SK-N-SH (cell line): Measurements from ENCODE around the gene ABCC3.

Experiments
- CHD2 ChIP-seq: fragments of 150-350 bp; IDR thresholded peaks from 2 replicates; pipeline ENCODE4 v1.6.1; 2018; ENCODE audit warnings: low read length; ENCODE audit not compliant: partially characterized antibody
- CTCF ChIP-seq: fragments of 200-600 bp; sonication (generic); IDR thresholded peaks from 2 replicates; pipeline ENCODE4 v1.6.1; 2017; ENCODE audit warnings: antibody characterized with exemption, mild to moderate bottlenecking, moderate library complexity
- EP300 ChIP-seq, 2 experiments: IDR thresholded peaks; 2 replicates each; pipeline versions ENCODE4 v1.4.0 to v1.6.1; 2012; ENCODE audit warnings: borderline replicate concordance in 1 of 2, low read depth in 1 of 2, low read length in 1 of 2
- FOXJ3 ChIP-seq: sonication (generic); formaldehyde crosslinking; IDR thresholded peaks from 2 replicates; pipeline ENCODE4 v1.5.1; 2020; ENCODE audit warnings: mild to moderate bottlenecking, missing genetic modification reagents
- GABPA ChIP-seq: IDR thresholded peaks from 2 replicates; pipeline ENCODE4 v1.4.0; 2012; ENCODE audit warnings: low read depth, mild to moderate bottlenecking
- MXI1 ChIP-seq: IDR thresholded peaks from 2 replicates; pipeline ENCODE4 v1.6.1; 2012; ENCODE audit warnings: mild to moderate bottlenecking, low read depth, low read length, improper control_type of control experiment
- NRF1 ChIP-seq: IDR thresholded peaks from 2 replicates; pipeline ENCODE4 v1.6.1; 2012; ENCODE audit warnings: low read depth, mild to moderate bottlenecking, low read length
- POLR2AphosphoS5 ChIP-seq: IDR thresholded peaks from 2 replicates; pipeline ENCODE4 v1.6.1; 2012; ENCODE audit warnings: low read depth, low read length
- RAD21 ChIP-seq: IDR thresholded peaks from 2 replicates; pipeline ENCODE4 v1.6.1; 2012; ENCODE audit warnings: mild to moderate bottlenecking, low read length
- REST ChIP-seq: IDR thresholded peaks from 2 replicates; pipeline ENCODE4 v1.6.1; 2012; ENCODE audit warnings: mild to moderate bottlenecking, low read depth, low read length, moderate library complexity
- SMC3 ChIP-seq: IDR thresholded peaks from 2 replicates; pipeline ENCODE4 v1.6.1; 2012; ENCODE audit warnings: low read depth, low read length, improper control_type of control experiment
- TCF12 ChIP-seq: IDR thresholded peaks from 2 replicates; pipeline ENCODE4 v1.4.0; 2012
- TEAD4 ChIP-seq: IDR thresholded peaks from 2 replicates; pipeline ENCODE4 v1.4.0; 2012; ENCODE audit warnings: mild to moderate bottlenecking, borderline replicate concordance; ENCODE audit not compliant: insufficient read depth
- USF2 ChIP-seq: fragments of 150-350 bp; IDR thresholded peaks from 2 replicates; pipeline ENCODE4 v1.6.1; 2017; ENCODE audit warnings: antibody characterized with exemption, low read length, low read depth, borderline replicate concordance

GRCh38 chr17:50719924-50720794, 85.5 kb downstream of the ABCC3 start:
- TF ChIP-seq CTCF: no peak
- no peak for TF ChIP-seq FOXJ3 (CRISPR knock-in tag)
- no peak for TF ChIP-seq GABPA
- TF ChIP-seq REST: no peak
- TF ChIP-seq CHD2: no peak
- TF ChIP-seq MXI1: no peak
- no peak; the same call in 1 of the 2 replicates for TF ChIP-seq TEAD4
- TF ChIP-seq POLR2AphosphoS5: no peak
- TF ChIP-seq EP300 (IDR thresholded peaks at IDR 0.05; ENCODE audit: borderline replicate concordance in 1 of 2, low read depth in 1 of 2, low read length in 1 of 2): no peak
- no peak for TF ChIP-seq SMC3
- TF ChIP-seq RAD21: no peak
- no peak for TF ChIP-seq NRF1
- TF ChIP-seq TCF12: no peak
- no peak for TF ChIP-seq USF2
